HG02759 (cell line): ENCODE data around the gene ACD.

Source experiments
- ATAC-seq: cut with Tn5 transposase; IDR thresholded peaks from one replicate; pipeline ENCODE4 v1.9.1; 2021; ENCODE audit warnings: mild to moderate bottlenecking, moderate library complexity; ENCODE audit not compliant: unreplicated experiment

Gene ACD

DNA sequence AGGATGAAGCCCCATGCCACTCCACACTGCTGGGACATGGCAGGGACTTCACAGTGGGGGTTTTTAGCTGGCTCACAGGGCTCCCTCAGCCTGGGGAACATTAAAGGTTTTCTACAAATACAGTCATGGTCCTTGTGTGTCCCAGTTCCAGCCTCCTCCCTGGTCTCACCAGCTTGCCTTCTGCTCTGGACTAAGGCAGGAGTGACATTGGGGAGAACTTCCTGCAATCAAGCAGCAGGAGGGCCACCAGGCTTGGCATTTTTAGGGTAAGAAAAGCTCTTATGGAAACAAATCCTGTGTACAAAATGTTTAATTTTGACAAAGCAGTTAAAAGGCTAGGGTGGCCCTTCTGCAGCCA is 2.6 kb upstream of the ACD start:
- ATAC-seq, result no peak

DNA sequence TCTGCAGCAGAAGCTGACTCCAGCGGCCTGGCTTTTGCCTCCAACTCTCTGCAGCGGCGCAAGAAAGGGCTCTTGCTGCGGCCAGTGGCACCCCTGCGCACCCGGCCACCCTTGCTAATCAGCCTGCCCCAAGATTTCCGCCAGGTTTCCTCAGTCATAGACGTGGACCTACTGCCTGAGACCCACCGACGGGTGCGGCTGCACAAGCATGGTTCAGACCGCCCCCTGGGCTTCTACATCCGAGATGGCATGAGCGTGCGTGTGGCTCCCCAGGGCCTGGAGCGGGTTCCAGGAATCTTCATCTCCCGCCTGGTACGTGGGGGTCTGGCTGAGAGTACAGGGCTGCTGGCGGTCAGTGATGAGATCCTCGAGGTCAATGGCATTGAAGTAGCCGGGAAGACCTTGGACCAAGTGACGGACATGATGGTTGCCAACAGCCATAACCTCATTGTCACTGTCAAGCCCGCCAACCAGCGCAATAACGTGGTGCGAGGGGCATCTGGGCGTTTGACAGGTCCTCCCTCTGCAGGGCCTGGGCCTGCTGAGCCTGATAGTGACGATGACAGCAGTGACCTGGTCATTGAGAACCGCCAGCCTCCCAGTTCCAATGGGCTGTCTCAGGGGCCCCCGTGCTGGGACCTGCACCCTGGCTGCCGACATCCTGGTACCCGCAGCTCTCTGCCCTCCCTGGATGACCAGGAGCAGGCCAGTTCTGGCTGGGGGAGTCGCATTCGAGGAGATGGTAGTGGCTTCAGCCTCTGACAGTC is 2.0 kb upstream of the ACD start:
- ATAC-seq, result no peak

DNA sequence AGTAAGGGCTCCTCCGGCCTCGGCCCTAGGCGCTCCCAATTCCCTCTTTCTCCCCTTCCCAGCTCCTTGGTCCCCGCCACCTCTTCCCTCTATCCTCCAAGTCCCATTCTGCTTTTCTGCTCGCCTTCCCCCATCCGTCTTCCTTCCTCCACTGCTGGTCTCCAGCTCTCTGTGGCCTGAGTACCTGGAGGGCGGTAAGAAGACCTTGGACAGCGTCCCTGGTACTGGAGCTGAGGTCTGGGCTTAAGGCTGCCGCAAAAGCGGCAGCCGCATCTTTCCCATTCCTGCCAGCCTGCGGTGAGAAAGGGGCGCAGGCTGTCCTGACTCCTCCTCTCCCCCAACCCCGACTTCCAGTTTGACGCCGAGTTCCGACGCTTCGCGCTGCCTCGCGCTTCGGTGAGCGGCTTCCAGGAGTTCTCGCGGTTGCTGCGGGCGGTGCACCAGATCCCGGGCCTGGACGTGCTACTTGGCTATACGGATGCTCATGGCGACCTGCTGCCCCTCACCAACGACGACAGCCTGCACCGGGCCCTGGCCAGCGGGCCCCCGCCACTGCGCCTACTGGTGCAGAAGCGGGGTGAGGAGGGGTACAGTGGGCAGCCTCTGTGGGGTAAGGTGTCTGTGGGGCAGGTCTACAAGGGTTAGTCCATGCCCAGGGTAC is 1.2 kb upstream of the ACD start:
- no peak for ATAC-seq

DNA sequence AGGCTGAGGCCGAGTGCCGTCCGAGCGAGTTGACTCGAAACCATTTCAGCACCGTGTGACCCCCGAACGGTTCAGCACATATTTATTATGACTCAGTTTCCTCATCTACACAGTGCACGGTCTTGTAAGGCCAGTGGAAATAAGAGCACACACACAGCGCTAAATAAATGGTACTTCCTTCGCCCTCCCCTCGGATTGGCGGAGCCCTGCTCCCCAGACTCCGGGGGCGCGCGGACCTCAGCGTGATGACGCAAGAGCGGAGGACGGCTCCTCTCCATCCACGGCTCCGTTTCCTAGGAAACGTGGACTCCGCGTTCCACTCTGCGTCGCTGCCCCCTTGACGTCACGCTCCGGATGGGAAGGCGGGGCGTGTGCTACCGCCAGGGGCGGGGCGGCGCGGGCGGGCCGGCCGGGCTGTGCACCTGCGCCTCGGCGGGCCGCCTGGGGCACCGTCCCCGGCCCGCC is 536 bp upstream of the ACD start, which contains the start of gene PARD6A:
Gene PARD6A (plus strand): TSS at position 397 of the 465 bp plus-strand sequence. CDS start 79 bp downstream, outside the sequence.
- ATAC-seq, result peak; percentile 77

DNA sequence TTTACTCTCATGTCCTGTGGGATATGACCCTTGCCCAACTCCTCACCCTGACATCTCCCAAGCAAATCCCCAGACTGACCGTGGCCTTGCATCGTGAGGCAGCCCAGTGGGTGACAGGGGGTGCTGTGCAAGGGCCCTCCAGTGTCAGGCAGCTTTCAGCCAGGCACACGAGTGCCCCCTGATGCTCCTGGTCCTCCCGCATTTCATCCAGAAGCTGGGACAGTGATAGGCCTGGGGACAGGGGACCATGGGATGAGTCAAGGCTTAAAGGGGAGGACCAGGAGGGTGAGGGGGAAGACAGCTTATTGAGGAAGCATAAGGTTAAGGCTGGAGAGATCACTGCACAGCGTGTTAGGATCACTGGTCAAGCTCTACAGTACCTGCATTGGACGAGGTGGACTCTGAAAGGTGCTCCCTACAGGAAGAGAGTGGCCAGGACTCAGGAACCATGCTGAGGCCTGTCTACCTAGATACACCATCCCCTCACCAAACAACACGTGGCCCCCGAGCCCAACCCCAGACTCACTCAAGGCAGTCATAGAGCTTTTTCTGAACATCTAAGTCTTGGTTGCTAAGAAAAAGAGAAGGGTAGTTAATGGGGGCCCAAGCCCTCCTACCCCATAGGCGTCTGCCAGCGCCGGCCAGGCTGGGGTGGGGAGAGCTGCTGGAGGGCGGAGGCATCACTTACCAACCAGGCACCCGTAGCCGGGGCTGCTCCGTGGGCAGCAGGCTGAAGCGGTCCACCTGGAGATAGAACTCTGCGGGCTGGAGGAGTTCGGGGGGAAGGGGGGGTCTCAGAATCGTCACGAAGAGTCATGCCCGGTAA is 998 bp downstream of the ACD start:
- ATAC-seq, result no peak

DNA sequence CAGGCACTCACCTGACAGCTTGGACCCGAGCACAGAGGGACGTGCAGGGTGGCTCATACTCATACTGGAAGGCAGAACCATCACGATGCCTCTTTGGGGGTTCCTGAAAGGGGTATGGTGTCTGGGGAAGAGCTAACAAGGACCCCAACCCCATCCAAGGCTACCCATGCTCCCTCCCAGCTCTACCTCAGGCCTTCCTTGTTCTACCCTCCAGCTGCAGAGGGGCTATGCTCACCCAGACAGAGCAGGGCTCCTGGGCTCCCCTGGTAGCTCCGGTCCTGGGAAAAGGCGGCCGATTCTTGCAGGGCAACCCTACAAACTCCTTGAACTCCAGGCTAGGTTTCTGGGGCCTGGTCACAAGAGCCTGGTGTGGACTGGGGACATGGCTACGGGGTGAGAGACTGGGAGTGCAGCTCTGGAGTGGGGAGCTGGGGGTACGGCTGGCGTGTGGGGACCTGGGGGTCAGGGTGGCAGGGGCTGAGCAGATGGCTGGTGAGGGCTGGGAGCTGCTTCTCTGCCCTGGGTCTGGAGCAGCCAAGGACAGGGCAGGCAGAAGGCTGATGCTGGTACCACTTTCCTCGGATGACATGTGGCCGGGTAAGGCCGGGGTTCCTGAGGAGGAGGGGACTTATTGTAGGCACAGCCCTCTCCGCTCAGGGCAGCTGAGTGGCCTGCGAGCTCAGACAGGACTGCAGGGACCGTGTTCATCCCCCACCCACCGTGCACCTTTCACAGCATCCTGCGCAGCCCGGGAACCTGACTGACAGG is 2.1 kb downstream of the ACD start:
- no peak for ATAC-seq

DNA sequence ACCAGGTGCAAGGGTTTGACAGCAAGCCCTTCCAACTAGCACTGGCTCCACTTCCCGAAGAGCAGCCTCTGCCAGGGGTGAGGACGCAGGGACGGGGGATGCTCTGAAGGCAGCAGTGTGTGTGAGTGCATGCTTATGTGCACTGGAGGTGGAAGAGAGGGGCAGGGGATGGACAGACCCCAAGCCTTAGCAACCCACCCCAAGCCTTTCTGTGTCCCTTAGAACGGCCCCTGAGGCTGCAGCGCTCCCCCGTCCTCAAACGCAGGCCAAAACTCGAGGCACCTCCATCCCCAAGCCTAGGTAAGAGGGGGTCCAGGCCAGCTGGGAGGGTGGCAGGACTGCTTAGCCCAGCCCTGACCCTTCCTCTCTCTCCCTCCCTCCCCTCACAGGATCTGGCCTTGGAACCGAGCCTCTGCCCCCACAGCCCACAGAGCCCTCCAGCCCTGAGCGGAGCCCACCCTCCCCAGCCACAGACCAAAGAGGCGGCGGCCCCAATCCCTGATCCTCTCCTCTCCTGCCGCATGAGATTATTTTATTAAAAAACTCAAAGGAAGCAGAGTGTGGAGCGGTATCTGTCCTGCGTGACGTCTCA is 2.9 kb downstream of the ACD start:
- no peak for ATAC-seq

DNA sequence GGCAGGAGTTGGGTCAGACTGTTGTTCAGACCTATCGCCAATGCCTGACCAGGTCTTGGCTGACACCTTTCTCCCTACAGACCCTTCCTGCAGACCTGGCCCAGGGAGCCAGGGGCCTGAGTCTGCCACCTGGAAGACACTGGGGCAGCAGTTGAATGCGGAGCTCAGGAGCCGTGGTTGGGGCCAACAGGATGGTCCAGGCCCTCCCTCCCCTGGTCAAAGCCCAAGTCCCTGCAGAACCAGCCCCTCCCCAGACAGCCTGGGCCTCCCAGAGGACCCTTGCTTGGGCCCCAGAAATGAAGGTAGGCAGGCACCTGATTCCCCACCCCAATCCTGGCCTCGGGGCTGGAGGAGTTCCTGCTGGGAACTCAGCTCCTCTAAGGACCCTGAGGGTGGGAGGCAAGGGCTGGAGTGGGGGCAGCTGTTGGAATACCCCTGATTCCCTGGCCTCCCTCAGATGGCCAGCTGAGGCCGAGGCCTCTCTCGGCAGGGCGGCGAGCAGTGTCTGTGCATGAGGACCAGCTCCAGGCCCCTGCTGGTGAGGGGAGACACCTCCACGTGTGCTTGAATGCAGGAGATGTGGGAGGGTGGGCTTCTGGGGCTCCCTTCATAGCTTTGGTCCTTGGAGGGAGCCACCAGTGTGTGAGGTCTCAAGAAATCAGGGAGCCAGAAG is 3.6 kb downstream of the ACD start:
- no peak for ATAC-seq

DNA sequence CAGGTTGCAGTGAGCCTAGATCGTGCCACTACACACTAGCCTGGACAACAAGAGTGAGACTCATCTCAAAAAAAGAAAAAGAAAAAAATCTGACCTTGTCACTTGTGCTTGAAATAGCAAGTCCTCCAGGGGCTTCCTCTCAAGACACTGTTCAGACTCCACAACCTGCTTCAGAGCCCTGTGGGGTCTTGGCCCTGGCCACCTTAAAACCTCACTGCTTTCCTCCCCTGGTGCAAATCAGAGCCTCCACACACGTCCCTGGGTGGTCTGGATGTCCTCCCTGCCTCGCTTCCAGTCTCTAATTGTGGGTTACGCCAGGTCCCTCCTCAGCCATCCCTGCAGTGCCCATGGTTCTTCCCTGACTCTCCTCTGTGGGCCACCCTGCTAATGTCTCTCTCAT is 4.7 kb downstream of the ACD start:
- ATAC-seq, result no peak

DNA sequence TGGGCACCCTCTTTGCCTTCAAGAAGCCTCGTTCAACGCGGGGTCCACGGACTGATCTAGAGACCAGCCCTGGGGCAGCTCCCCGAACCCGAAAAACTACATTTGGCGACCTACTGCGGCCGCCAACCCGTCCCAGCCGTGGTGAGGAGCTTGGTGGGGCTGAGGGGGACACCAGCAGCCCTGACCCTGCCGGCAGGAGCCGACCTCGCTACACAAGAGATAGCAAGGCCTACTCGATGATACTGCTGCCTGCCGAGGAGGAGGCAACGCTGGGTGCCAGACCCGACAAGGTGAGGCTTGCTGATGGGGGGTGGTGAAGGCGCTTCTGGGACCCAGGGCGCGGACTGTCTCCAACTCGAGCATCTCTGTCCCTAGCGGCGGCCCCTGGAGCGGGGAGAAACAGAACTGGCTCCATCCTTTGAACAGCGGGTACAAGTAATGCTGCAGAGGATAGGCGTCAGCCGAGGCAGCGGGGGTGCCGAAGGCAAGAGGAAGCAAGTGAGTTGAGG is 5.6 kb downstream of the ACD start:
- ATAC-seq, result no peak

DNA sequence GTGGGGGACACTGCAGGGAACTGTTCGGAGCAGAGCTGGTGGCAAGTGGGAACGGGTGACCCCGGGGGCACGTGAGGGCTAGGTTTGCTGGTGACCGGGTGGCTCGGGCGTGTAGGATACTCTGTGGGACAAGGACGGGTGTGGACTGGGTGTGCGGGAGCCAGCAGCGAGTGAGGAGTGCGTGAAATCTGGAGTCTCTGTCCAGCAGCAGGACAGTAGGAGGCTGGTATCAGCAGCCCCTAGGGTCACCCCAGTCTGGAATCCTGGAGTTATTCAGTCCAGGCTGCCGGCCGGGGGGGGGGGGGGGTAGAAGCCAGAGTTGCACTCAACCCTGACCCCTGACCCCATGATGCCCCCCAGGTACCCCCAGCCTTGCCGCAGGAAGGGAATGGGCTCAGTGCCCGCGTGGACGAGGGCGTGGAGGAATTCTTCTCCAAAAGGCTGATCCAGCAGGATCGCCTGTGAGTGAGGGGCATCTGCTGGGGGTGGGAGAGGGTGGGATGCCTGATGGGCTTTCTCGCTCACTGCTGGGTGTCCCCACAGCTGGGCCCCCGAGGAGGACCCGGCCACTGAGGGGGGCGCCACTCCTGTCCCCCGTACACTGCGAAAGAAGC is 6.2 kb downstream of the ACD start:
- no peak for ATAC-seq

DNA sequence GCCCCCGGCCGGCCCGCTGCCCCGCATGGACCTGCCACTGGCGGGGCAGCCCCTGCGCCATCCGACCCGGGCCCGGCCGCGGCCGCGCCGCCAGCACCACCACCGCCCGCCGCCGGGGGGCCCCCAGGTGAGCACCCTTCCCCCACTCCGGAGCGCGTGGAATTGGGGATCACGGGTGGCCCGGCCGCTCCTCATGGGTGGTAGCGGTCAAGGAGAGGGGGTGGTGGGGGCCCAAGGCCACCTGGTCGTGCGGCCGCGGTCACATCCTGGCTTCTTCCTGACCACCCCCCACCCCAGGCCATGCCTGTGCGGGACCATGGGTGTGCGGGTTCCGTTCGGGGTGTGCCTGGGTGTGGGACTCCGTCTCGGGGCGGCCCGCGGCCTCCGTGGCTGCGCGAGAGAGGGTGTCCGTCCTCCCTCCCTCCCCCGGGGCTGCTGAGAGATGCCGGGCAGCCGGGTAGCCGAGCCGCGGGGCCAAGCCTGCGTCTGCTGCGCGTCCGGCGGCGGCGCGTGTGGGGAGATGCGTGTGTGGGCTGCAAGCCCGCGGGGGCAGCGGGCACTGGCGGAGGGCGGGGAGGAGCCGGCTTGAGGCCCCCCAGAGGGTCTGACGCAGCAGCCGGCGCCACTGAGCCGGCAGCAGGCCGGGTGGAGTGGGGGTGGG is 6.8 kb downstream of the ACD start:
- ATAC-seq, result no peak

DNA sequence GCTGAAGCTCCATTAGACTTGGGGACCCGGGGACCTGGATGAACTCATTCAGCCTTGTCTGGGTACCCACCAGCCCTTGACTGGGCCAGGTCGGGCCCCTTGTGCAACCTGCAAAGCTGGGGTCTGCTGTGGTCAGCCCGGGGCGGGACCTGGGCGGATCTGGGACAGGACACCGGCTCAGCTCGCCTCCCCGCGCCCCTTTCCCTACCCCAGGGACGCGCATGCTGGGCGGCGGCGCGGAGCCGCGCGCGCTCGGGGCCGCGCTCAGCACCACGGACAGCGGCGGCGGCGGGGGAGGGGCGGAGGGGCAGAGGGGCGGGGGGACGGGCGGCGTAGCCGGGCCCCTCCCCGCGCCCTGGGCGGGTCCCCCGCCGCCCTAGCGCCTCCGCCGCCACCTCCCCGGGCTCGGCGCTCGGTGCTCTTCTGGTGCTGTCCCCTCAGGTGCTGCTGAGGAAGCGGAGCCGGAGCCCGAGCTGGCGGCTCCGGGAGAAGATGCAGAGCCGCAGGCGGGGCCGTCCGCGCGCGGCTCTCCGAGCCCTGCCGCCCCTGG is 7.4 kb downstream of the ACD start:
- no peak for ATAC-seq

DNA sequence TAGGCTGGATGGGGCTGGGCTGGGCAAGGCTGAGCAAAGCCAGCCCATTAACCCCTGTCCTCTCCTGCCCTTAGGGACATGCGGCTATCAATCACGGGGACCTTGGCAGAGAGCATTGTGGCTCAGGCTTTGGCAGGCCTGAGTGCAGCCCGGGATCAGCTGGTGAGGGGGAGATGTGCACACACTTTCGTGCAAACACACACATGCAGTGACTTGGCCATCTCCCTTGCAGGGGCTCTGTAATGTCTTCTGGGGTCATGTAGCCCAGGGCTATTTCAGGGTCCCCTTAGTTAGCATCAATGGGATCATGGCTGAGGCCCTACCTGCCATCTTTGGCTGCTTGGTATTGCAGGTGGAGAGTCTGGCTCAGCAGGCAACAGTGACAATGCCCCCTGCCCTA is 8.2 kb downstream of the ACD start:
- ATAC-seq, result no peak

DNA sequence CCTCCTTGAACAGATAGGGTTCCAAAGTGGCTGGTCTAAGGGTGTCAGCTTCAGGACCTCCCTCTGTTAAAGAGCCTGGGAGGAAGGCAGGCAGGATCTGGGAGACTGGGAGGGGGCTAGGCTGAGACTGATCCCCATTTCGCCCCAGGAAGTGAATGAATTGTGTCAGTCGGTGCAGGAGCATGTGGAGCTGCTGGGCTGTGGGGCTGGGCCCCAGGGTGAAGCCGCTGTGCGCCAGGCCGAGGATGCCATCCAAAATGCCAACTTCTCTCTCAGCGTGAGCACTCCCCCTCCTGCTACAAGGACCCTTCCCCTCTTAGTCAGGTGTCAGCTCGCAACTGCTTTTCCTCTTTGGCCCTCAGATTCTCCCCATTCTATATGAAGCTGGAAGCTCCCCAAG is 9.0 kb downstream of the ACD start:
- ATAC-seq, result no peak

DNA sequence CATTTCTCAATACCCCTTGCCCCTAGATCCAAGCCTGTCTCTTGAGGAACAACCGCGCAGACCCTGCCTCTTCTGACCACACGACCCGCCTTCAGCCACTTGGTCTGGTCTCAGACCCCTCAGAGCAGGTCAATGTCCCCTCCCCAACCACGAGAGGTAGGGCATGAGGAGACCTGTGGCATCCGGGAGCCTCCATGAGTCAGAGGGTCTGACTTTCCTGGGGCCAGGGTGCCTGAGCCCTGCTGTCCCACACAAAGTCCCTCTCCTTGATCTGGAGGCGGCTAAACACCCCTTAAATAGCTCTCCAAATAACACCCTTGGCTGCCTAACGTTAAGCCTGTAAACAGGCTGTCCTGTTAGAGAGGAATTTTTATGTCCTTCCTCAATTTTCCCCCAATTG is 10.0 kb downstream of the ACD start:
- ATAC-seq, result no peak

DNA sequence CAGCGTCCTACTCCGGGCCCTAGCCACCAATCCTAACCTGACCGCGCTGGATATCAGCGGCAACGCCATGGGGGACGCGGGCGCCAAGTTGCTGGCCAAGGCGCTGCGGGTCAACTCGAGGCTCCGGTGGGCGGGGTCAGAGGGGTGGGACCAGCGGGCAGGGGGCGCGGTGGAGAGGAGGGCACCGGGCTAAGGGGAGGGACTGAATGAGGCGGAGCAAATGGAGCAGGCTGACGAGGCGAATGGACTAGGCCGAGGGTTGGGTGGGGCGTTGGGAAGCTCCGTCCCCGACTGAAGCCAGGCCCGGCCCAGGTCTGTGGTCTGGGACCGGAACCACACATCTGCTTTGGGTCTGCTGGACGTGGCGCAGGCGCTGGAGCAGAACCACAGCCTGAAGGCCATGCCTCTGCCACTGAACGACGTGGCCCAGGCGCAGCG is 10.5 kb downstream of the ACD start:
- ATAC-seq, result no peak

DNA sequence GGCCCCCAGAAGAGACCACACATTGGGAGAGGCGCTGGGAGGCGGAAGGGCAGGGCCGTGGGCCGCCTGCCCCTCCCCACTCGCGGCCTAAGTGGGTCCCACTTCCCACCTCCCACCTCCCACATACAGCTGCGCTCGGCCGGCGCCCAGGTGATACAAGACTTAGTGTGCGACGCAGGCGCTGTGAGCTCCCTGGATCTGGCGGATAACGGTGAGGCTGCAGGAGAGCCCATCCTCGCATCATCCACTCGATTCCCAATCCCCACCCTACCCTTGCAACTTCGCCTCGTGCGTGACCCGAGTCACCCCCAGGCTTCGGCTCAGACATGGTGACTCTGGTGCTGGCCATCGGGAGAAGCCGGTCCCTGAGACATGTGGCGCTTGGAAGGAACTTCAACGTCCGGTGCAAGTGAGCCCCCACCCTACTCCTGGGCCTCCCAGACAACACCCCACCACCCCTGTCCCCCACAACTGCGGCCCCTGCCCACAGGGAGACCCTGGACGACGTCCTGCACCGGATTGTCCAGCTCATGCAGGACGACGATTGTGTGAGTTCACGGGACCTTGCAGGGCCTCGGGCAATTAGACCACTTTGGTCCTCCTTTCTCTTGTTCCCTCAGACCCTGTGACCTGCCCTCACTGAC is 11.2 kb downstream of the ACD start:
- no peak for ATAC-seq
